GM23338 (cell line): ENCODE results near the gene TMED9. TPM values are rescaled to one million over a fixed set of nuclear protein-coding genes. Genes with fewer than 3 reads are reported as not detected.

Experiments used
- ATAC-seq: fragments of 200-7000 bp; cut with Tn5 transposase; 3 replicates; pipeline ENCODE4 v1.9.1; 2020
- DNase-seq: peaks from one replicate; pipeline ENCODE4 v3.0.0-alpha.2; 2015; ENCODE audit warnings: low spot score
- H2AFZ ChIP-seq: fragments of 200-600 bp; sonication (generic); 2 replicates; pipeline ENCODE4 v1.8.0; 2016; ENCODE audit warnings: antibody characterized with exemption, mild to moderate bottlenecking, moderate library complexity
- H3F3A ChIP-seq: fragments of 200-600 bp; sonication (generic); replicated peaks from 2 replicates; pipeline ENCODE4 v1.8.0; 2017; ENCODE audit warnings: antibody characterized with exemption, mixed run types, low read depth
- H3K27ac ChIP-seq: fragments of 200-600 bp; sonication (generic); 2 replicates; pipeline ENCODE4 v1.6.1; 2016; ENCODE audit warnings: low read depth
- H3K27me3 ChIP-seq: fragments of 200-600 bp; sonication (generic); 2 replicates; pipeline ENCODE4 v1.8.0; 2016; ENCODE audit warnings: mild to moderate bottlenecking, mixed run types, moderate library complexity; ENCODE audit not compliant: insufficient read depth
- H3K36me3 ChIP-seq: fragments of 200-600 bp; sonication (generic); 2 replicates; pipeline ENCODE4 v1.8.0; 2016; ENCODE audit warnings: mild to moderate bottlenecking; ENCODE audit not compliant: insufficient read depth
- H3K4me1 ChIP-seq: fragments of 200-600 bp; sonication (generic); 2 replicates; pipeline ENCODE4 v1.8.0; 2016; ENCODE audit warnings: mild to moderate bottlenecking, moderate library complexity; ENCODE audit not compliant: insufficient read depth
- H3K4me2 ChIP-seq: fragments of 200-600 bp; sonication (generic); 2 replicates; pipeline ENCODE4 v1.7.1; 2017; ENCODE audit warnings: mixed run types
- H3K4me3 ChIP-seq: fragments of 200-600 bp; sonication (generic); 2 replicates; pipeline ENCODE4 v1.6.1; 2016; ENCODE audit warnings: mixed run types
- H3K79me2 ChIP-seq: fragments of 200-600 bp; sonication (generic); replicated peaks from 2 replicates; pipeline ENCODE4 v1.8.0; 2017; ENCODE audit warnings: mild to moderate bottlenecking; ENCODE audit not compliant: insufficient read depth
- H3K9me2 ChIP-seq: fragments of 200-600 bp; sonication (generic); 2 replicates; pipeline ENCODE4 v1.8.0; 2017; ENCODE audit not compliant: insufficient read depth
- H4K20me1 ChIP-seq: fragments of 200-600 bp; sonication (generic); replicated peaks from 2 replicates; pipeline ENCODE4 v1.8.0; 2017; ENCODE audit warnings: mild to moderate bottlenecking; ENCODE audit not compliant: insufficient read depth
- H3K27ac Mint-ChIP-seq: 2 replicates; pipeline ENCODE4 v1.8.0; 2020; ENCODE audit warnings: inconsistent platforms, mild to moderate bottlenecking, moderate library complexity, mixed read lengths
- H3K27me3 Mint-ChIP-seq: 3 replicates; pipeline ENCODE4 v1.8.0; 2022; ENCODE audit warnings: low read depth, mild to moderate bottlenecking, moderate library complexity, mixed read lengths, inconsistent platforms; ENCODE audit not compliant: insufficient read depth, poor library complexity
- H3K36me3 Mint-ChIP-seq: 3 replicates; pipeline ENCODE4 v1.8.0; 2021; ENCODE audit warnings: low read depth, mild to moderate bottlenecking, inconsistent platforms, moderate library complexity, mixed read lengths
- H3K4me1 Mint-ChIP-seq: 3 replicates; pipeline ENCODE4 v1.8.0; 2020; ENCODE audit warnings: mild to moderate bottlenecking, inconsistent platforms, mixed read lengths
- H3K4me3 Mint-ChIP-seq: 3 replicates; pipeline ENCODE4 v1.8.0; 2021; ENCODE audit warnings: moderate library complexity, mild to moderate bottlenecking, inconsistent platforms, mixed read lengths
- H3K9me3 Mint-ChIP-seq: 3 replicates; pipeline ENCODE4 v1.8.0; 2020; ENCODE audit warnings: moderate library complexity, mild to moderate bottlenecking, inconsistent platforms, mixed read lengths
- CREB1 ChIP-seq: fragments of 250-450 bp; sonication (Bioruptor Pico); IDR thresholded peaks from 2 replicates; pipeline ENCODE4 v1.5.0; 2020; ENCODE audit warnings: low read depth, mild to moderate bottlenecking, moderate library complexity
- CTCF ChIP-seq, 2 experiments: fragments of 200-600 bp in 1 of 2; sonication (generic) in 1 of 2; conservative IDR thresholded peaks; 2 replicates each; pipeline versions ENCODE4 v1.5.1 to v1.6.1; 2016 to 2017; ENCODE audit warnings: antibody characterized with exemption in 2 of 2, low read depth in 2 of 2, mild to moderate bottlenecking in 2 of 2, moderate library complexity in 1 of 2
- ETS1 ChIP-seq: IDR thresholded peaks from 2 replicates; pipeline ENCODE4 v1.6.1; 2016; ENCODE audit warnings: antibody characterized with exemption
- EZH2phosphoT487 ChIP-seq: fragments of 200-600 bp; sonication (generic); IDR thresholded peaks from one replicate; pipeline ENCODE4 v1.8.1; 2018; ENCODE audit warnings: antibody characterized with exemption; ENCODE audit not compliant: unreplicated experiment
- NANOG ChIP-seq: IDR thresholded peaks from 2 replicates; pipeline ENCODE4 v1.6.1; 2016; ENCODE audit warnings: antibody characterized with exemption, borderline replicate concordance
- POLR2AphosphoS5 ChIP-seq: IDR thresholded peaks from 2 replicates; pipeline ENCODE4 v1.6.1; 2016; ENCODE audit warnings: antibody characterized with exemption, low read depth
- REST ChIP-seq: IDR thresholded peaks from one replicate; pipeline ENCODE4 v1.6.1; 2018; ENCODE audit warnings: antibody characterized with exemption; ENCODE audit not compliant: unreplicated experiment
- STAT1 ChIP-seq: IDR thresholded peaks from one replicate; pipeline ENCODE4 v1.6.1; 2016; ENCODE audit warnings: antibody characterized with exemption; ENCODE audit not compliant: unreplicated experiment
- ZNF331 ChIP-seq: fragments of 250-450 bp; sonication (Bioruptor Pico); IDR thresholded peaks from 2 replicates; pipeline ENCODE4 v1.5.0; 2020; ENCODE audit warnings: low read depth, mild to moderate bottlenecking, moderate library complexity
- ZNF462 ChIP-seq: fragments of 250-450 bp; sonication (Bioruptor Pico); IDR thresholded peaks from 2 replicates; pipeline ENCODE4 v1.5.0; 2020; ENCODE audit warnings: mild to moderate bottlenecking, moderate library complexity
- polyA plus RNA-seq: library from polyadenylated mRNA; unstranded; fragments of >200 nt; fragmentation: Nextera tagmentation; extraction: Ambion mirVana; gene quantifications from 2 replicates; pipeline ENCODE4 v1.2.1, GENCODE V29; 2016
- total RNA-seq: library from RNA; depleted of rRNA; stranded (reverse); fragments of >200 nt; shearing (Covaris generic); gene quantifications from 2 replicates; pipeline ENCODE4 v1.2.3, GENCODE V29; 2014

The TMED9 gene
- total and polyA plus RNA-seq, 2 experiments from 2014 or later: 77.2 to 130 TPM

- TF ChIP-seq CTCF (conservative IDR thresholded peaks at IDR 0.05; ENCODE audit: low read depth in 2 of 2) (peak in 1 of 2 experiments; percentile 27; a peak in 1 of 4 replicates), ZNF331 (CRISPR knock-in tag) (no peak)
Measured at GRCh38 chr5:177576169-177576568, 15.8 kb upstream of the TMED9 start (continued).

GRCh38 chr5:177578316-177578715 lies 13.7 kb upstream of the TMED9 start:
- Histone ChIP-seq H2AFZ (no peak overlapping the region), H3K27me3 (no peaks in the 10 kb centered on the region), H3K4me2 (no peak overlapping the region), H3K27ac (no peak overlapping the region), H3K4me3 (no peak overlapping the region), H4K20me1 (no peaks in the 10 kb centered on the region), H3K79me2 (no peaks in the 10 kb centered on the region), H3F3A (no peaks in the 10 kb centered on the region), H3K9me2 (no peaks in the 10 kb centered on the region), H3K4me1 (peaks cover 3% of the 10 kb centered on the region; the same call in 1 of the 2 replicates), H3K36me3 (no peaks in the 10 kb centered on the region)
- DNase-seq (no peak), ATAC-seq (no peak)
- peaks cover 5% of the 10 kb centered on the region; the same call in 2 of the 3 replicates for H3K4me1 Mint-ChIP-seq
- H3K27ac Mint-ChIP-seq: no peak overlapping the region
- H3K27me3 Mint-ChIP-seq: peaks cover 5% of the 10 kb centered on the region
- no peak overlapping the region for H3K4me3 Mint-ChIP-seq
- H3K9me3 Mint-ChIP-seq: no peaks in the 10 kb centered on the region
- H3K36me3 Mint-ChIP-seq: no peaks in the 10 kb centered on the region
- TF ChIP-seq CTCF (conservative IDR thresholded peaks at IDR 0.05; ENCODE audit: low read depth in 2 of 2) (no peak), ETS1 (no peak), POLR2AphosphoS5 (no peak), EZH2phosphoT487 (no peak), STAT1 (no peak), REST (no peak), ZNF331 (CRISPR knock-in tag) (no peak), NANOG (no peak), ZNF462 (CRISPR knock-in tag) (no peak), CREB1 (no peak)
